Nephron (organoid): Measurements from ENCODE around the gene PLAC1.

ENCODE experiments used
- H3K27ac Mint-ChIP-seq, 3 experiments: 2 replicates each; pipeline ENCODE4 v1.8.0; 2020; ENCODE audit warnings: mixed read lengths in 3 of 3, mild to moderate bottlenecking in 2 of 3, moderate library complexity in 1 of 3
- H3K27me3 Mint-ChIP-seq: 2 replicates; pipeline ENCODE4 v1.8.0; 2021; ENCODE audit warnings: low read depth, mild to moderate bottlenecking, moderate library complexity, mixed read lengths
- H3K36me3 Mint-ChIP-seq: 2 replicates; pipeline ENCODE4 v1.8.0; 2020; ENCODE audit warnings: low read depth, mixed read lengths
- H3K4me1 Mint-ChIP-seq: 2 replicates; pipeline ENCODE4 v1.8.0; 2020; ENCODE audit warnings: mixed read lengths
- H3K4me3 Mint-ChIP-seq, 3 experiments: 2 replicates each; pipeline ENCODE4 v1.8.0; 2020; ENCODE audit warnings: mild to moderate bottlenecking in 3 of 3, mixed read lengths in 3 of 3, moderate library complexity in 2 of 3
- H3K9me3 Mint-ChIP-seq: 2 replicates; pipeline ENCODE4 v1.8.0; 2020; ENCODE audit warnings: mixed read lengths
- CTCF ChIP-seq, 3 experiments: fragments of 200-600 bp; sonication (generic); IDR thresholded peaks; one replicate each; pipeline ENCODE4 v1.5.0; 2021; ENCODE audit warnings: antibody characterized with exemption in 3 of 3; ENCODE audit not compliant: unreplicated experiment in 3 of 3

PLAC1 gene

GRCh38 chrX:134526399-134526798 lies 131.9 kb downstream of the PLAC1 start:
- H3K9me3 Mint-ChIP-seq: peaks cover 5% of the 10 kb centered on the region
- H3K36me3 Mint-ChIP-seq: no peaks in the 10 kb centered on the region
- TF ChIP-seq CTCF (IDR thresholded peaks at IDR 0.05; ENCODE audit: unreplicated experiment in 3 of 3): no peak
- no peak overlapping the region for H3K27ac Mint-ChIP-seq
- H3K4me3 Mint-ChIP-seq: no peak overlapping the region
- H3K4me1 Mint-ChIP-seq: peaks cover 10% of the 10 kb centered on the region
- H3K27me3 Mint-ChIP-seq: peaks cover 4% of the 10 kb centered on the region

GRCh38 chrX:134525086-134525792 lies 133.0 kb downstream of the PLAC1 start:
- H3K9me3 Mint-ChIP-seq: peaks cover 2% of the 10 kb centered on the region
- peaks cover 10% of the 10 kb centered on the region for H3K4me1 Mint-ChIP-seq
- H3K4me3 Mint-ChIP-seq: no peak overlapping the region
- no peak for TF ChIP-seq CTCF (IDR thresholded peaks at IDR 0.05; ENCODE audit: unreplicated experiment in 3 of 3)
- H3K36me3 Mint-ChIP-seq: no peaks in the 10 kb centered on the region
- H3K27me3 Mint-ChIP-seq: no peaks in the 10 kb centered on the region
- H3K27ac Mint-ChIP-seq: peak overlapping the region in 2 of 3 experiments; percentile 19 to 42

GRCh38 chrX:134524181-134524580 lies 134.1 kb downstream of the PLAC1 start:
- H3K9me3 Mint-ChIP-seq: peaks cover 2% of the 10 kb centered on the region
- no peak overlapping the region for H3K4me3 Mint-ChIP-seq
- peaks cover 10% of the 10 kb centered on the region for H3K4me1 Mint-ChIP-seq
- H3K36me3 Mint-ChIP-seq: no peaks in the 10 kb centered on the region
- H3K27me3 Mint-ChIP-seq: no peaks in the 10 kb centered on the region
- no peak for TF ChIP-seq CTCF (IDR thresholded peaks at IDR 0.05; ENCODE audit: unreplicated experiment in 3 of 3)
- H3K27ac Mint-ChIP-seq: peak overlapping the region in 1 of 3 experiments; percentile 66

GRCh38 chrX:134520860-134521390 lies 137.3 kb downstream of the PLAC1 start:
- H3K4me1 Mint-ChIP-seq: peaks cover 10% of the 10 kb centered on the region
- peak overlapping the region in 1 of 3 experiments; percentile 17 for H3K27ac Mint-ChIP-seq
- H3K9me3 Mint-ChIP-seq: no peaks in the 10 kb centered on the region
- no peaks in the 10 kb centered on the region for H3K36me3 Mint-ChIP-seq
- TF ChIP-seq CTCF (IDR thresholded peaks at IDR 0.05; ENCODE audit: unreplicated experiment in 3 of 3): peak; percentile 29 to 59 (median 42)
- H3K27me3 Mint-ChIP-seq: no peaks in the 10 kb centered on the region
- H3K4me3 Mint-ChIP-seq: no peak overlapping the region
